A549 (cell line): ENCODE results near the gene MRGPRD. TPM values are rescaled to one million over a fixed set of nuclear protein-coding genes. Genes with fewer than 3 reads are reported as not detected.

ENCODE experiments used
- ATAC-seq, 2 experiments: fragments of 200-7000 bp in 1 of 2; fragments of >200 bp in 1 of 2; cut with Nextera tagmentation in 1 of 2; cut with Tn5 transposase in 1 of 2; 3 replicates each; pipeline versions ENCODE4 v1.8.0 to v1.9.1; 2018 to 2020; ENCODE audit warnings: mild to moderate bottlenecking in 1 of 2, moderate library complexity in 1 of 2
- CTCF ChIA-PET: fragments of 300-600 bp; sonication (Branson Sonifier 250); formaldehyde crosslinking; extraction: SDS; loops from one replicate; lab custom pipeline; 2021; ENCODE audit warnings: antibody characterized with exemption, inconsistent platforms; lab: Yijun Ruan, JAX
- POLR2A ChIA-PET: fragments of 350-600 bp; formaldehyde crosslinking; extraction: SDS; loops from one replicate; lab custom pipeline; 2021; ENCODE audit warnings: antibody characterized with exemption, inconsistent platforms; lab: Yijun Ruan, JAX
- DNase-seq, 2 experiments: peaks; one replicate each; pipeline versions ENCODE4 v3.0.0 to v3.0.0-alpha.2; 2011 to 2016; ENCODE audit warnings: low read depth in 1 of 2, low spot score in 1 of 2
- FAIRE-seq: peaks from 2 replicates; lab custom pipeline; 2011; peaks lifted over from hg19 to GRCh38; lab: Jason Lieb, UNC
- H3K27ac ChIP-seq, 2 experiments: fragments of >200 bp; sonication (Bioruptor Twin); formaldehyde crosslinking; 3 replicates each; pipeline ENCODE4 v1.5.1; 2016 to 2017
- H3K4me1 ChIP-seq: fragments of >200 bp; sonication (Bioruptor Twin); formaldehyde crosslinking; 3 replicates; pipeline ENCODE4 v1.6.1; 2016
- H3K4me2 ChIP-seq: fragments of >200 bp; sonication (Bioruptor Twin); formaldehyde crosslinking; 3 replicates; pipeline ENCODE4 v1.6.1; 2016
- H3K4me3 ChIP-seq: fragments of >200 bp; sonication (Bioruptor Twin); formaldehyde crosslinking; 3 replicates; pipeline ENCODE4 v1.5.1; 2016
- H3K9me3 ChIP-seq: fragments of >200 bp; sonication (Bioruptor Twin); formaldehyde crosslinking; 3 replicates; pipeline ENCODE4 v1.6.1; 2016
- BHLHE40 ChIP-seq: IDR thresholded peaks from 2 replicates; pipeline ENCODE4 v1.6.1; 2012; ENCODE audit warnings: low read depth, low read length, inconsistent platforms
- CBX2 ChIP-seq: fragments of 200-600 bp; sonication (generic); IDR thresholded peaks from 2 replicates; pipeline ENCODE4 v1.6.1; 2016; ENCODE audit warnings: low read depth, mild to moderate bottlenecking, borderline replicate concordance
- CBX8 ChIP-seq: fragments of 200-600 bp; sonication (generic); IDR thresholded peaks from 2 replicates; pipeline ENCODE4 v1.6.1; 2016
- CEBPB ChIP-seq, 2 experiments: fragments of >200 bp in 1 of 2; sonication (Bioruptor Twin) in 1 of 2; formaldehyde crosslinking in 1 of 2; IDR thresholded peaks; 2 replicates each; pipeline ENCODE4 v1.6.1; 2012 to 2016
- CHD2 ChIP-seq: fragments of 150-350 bp; IDR thresholded peaks from 2 replicates; pipeline ENCODE4 v1.6.1; 2014; ENCODE audit warnings: low read length; ENCODE audit not compliant: partially characterized antibody
- EHF ChIP-seq: fragments of 250-450 bp; sonication (Bioruptor Pico); IDR thresholded peaks from 2 replicates; pipeline ENCODE4 v1.5.0; 2020; ENCODE audit warnings: mild to moderate bottlenecking
- EHMT2 ChIP-seq: fragments of 200-600 bp; sonication (generic); IDR thresholded peaks from 2 replicates; pipeline ENCODE4 v1.6.1; 2016; ENCODE audit warnings: antibody characterized with exemption, low read depth, mild to moderate bottlenecking, moderate library complexity
- ESRRA ChIP-seq: fragments of 150-350 bp; IDR thresholded peaks from 2 replicates; pipeline ENCODE4 v1.6.1; 2014; ENCODE audit warnings: mild to moderate bottlenecking, low read length, borderline replicate concordance
- FOSL2 ChIP-seq, 2 experiments: fragments of 450-650 bp in 1 of 2; fragments of >200 bp in 1 of 2; sonication (Bioruptor Twin) in 1 of 2; formaldehyde crosslinking; IDR thresholded peaks; 2 replicates each; pipeline versions ENCODE4 v1.5.0 to v1.6.1; 2016 to 2020; ENCODE audit warnings: mild to moderate bottlenecking in 1 of 2, moderate library complexity in 1 of 2
- FOXS1 ChIP-seq: fragments of 250-450 bp; sonication (Bioruptor Pico); IDR thresholded peaks from 2 replicates; pipeline ENCODE4 v1.5.0; 2020; ENCODE audit warnings: mild to moderate bottlenecking, moderate library complexity
- HOXA7 ChIP-seq: fragments of 250-450 bp; sonication (Bioruptor Pico); IDR thresholded peaks from 2 replicates; pipeline ENCODE4 v1.5.0; 2020; ENCODE audit warnings: mild to moderate bottlenecking, moderate library complexity
- HOXB13 ChIP-seq: fragments of 250-450 bp; sonication (Bioruptor Pico); IDR thresholded peaks from 2 replicates; pipeline ENCODE4 v1.5.0; 2020; ENCODE audit warnings: low read depth, mild to moderate bottlenecking, moderate library complexity
- KDM1A ChIP-seq: fragments of 200-600 bp; sonication (generic); IDR thresholded peaks from 2 replicates; pipeline ENCODE4 v1.6.1; 2016; ENCODE audit warnings: low read depth, mild to moderate bottlenecking
- MAZ ChIP-seq: fragments of 150-350 bp; IDR thresholded peaks from 2 replicates; pipeline ENCODE4 v1.6.1; 2014; ENCODE audit warnings: antibody characterized with exemption, low read depth, low read length, borderline replicate concordance
- MYC ChIP-seq: IDR thresholded peaks from 2 replicates; pipeline ENCODE4 v1.6.1; 2012; ENCODE audit warnings: mild to moderate bottlenecking, inconsistent platforms, low read length, improper control_type of control experiment, borderline replicate concordance
- PHF8 ChIP-seq: fragments of 200-600 bp; sonication (generic); IDR thresholded peaks from 2 replicates; pipeline ENCODE4 v1.6.1; 2016; ENCODE audit warnings: low read depth, mild to moderate bottlenecking, antibody characterized with exemption, moderate library complexity, borderline replicate concordance
- POLR2A ChIP-seq: IDR thresholded peaks from 2 replicates; pipeline ENCODE4 v1.6.1; 2012; ENCODE audit warnings: mild to moderate bottlenecking, low read length
- RCOR1 ChIP-seq: fragments of 150-350 bp; IDR thresholded peaks from 2 replicates; pipeline ENCODE4 v1.6.1; 2014; ENCODE audit warnings: antibody characterized with exemption, low read length, low read depth
- SMC3 ChIP-seq: fragments of >200 bp; sonication (Bioruptor Twin); formaldehyde crosslinking; IDR thresholded peaks from 3 replicates; pipeline ENCODE4 v1.6.1; 2018; ENCODE audit warnings: inconsistent platforms
- SREBF2 ChIP-seq: fragments of 450-650 bp; IDR thresholded peaks from 2 replicates; pipeline ENCODE4 v1.6.1; 2014; ENCODE audit warnings: mild to moderate bottlenecking, moderate library complexity
- TFCP2L1 ChIP-seq: fragments of 250-450 bp; sonication (Bioruptor Pico); IDR thresholded peaks from 2 replicates; pipeline ENCODE4 v1.5.0; 2021; ENCODE audit warnings: mild to moderate bottlenecking
- TP53 ChIP-seq: fragments of 250-450 bp; sonication (Bioruptor Pico); IDR thresholded peaks from 2 replicates; pipeline ENCODE4 v1.5.0; 2021; ENCODE audit warnings: mild to moderate bottlenecking, moderate library complexity
- WGBS: methylation state at CpG from one replicate; pipeline ENCODE4 v1.1.6; 2017; ENCODE audit errors: missing lambda C conversion rate; 5-methylcytosine and 5-hydroxymethylcytosine counted together
- polyA plus RNA-seq, 4 experiments: library from polyadenylated mRNA; depleted of rRNA in 3 of 4; stranded (reverse); fragments of >200 nt; fragmentation: RNase III in 1 of 4; extraction: RNeasy Plus Mini Kit Qiagen cat#74134 plus additional on column Dnase treatment in 1 of 4; gene quantifications; 2 replicates in 3 of 4; 3 replicates in 1 of 4; pipeline ENCODE4 v1.2.3, GENCODE V29; 2011 to 2017
- TF ChIP-seq, protein P1 (sequence below): IDR thresholded peaks from 2 replicates; pipeline ENCODE4 v1.6.1; 2012; ENCODE audit warnings: low read depth, borderline replicate concordance
- TF ChIP-seq, protein P2 (sequence below): fragments of >200 bp; sonication (Bioruptor Twin); formaldehyde crosslinking; IDR thresholded peaks from 3 replicates; pipeline ENCODE4 v1.5.1; 2016
- TF ChIP-seq, protein P3 (sequence below): IDR thresholded peaks from 2 replicates; pipeline ENCODE4 v1.6.1; 2012

Gene MRGPRD
- polyA plus RNA-seq, 2 of the 4 experiments (the other 2 are of a cell fraction), result not detected

DNA sequence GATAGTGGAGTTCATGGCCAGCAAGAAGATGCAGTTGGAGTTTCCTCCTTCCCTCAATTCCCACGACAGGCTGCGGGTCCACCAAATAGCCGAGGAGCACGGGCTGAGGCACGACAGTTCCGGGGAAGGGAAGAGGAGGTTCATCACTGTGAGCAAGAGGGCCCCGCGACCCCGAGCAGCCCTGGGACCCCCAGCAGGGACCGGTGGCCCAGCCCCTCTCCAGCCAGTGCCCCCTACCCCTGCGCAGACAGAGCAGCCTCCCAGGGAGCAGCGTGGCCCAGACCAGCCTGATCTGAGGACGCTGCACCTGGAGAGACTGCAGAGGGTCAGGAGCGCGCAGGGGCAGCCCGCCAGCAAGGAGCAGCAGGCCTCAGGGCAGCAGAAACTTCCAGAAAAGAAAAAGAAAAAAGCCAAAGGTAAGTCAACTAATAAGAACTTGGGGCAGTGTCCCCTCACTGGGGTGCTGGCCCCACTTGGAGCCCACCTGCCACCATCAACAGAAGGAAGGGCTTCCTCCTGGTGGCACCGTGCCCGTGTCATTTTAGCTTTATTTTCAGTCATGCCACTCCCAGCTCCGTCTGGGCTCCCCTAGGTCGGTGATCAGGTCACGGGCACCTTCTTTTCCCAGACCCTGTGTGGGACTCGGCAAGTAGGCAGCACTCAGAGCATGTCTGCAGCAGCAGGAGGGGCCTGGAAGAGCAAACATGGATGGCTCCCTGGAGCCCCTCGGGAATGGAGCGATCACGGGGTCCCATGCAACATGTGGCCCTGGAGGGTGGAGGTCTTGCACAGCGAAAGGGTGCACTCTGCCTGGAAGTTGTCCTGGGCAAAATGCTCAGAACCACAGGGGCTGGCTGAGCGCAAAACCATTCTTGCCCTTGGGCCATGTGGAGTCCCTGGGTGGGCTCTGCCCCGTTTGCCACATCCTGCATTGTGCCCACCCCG, 43.8 kb downstream of the MRGPRD start:
- ChIA-PET POLR2A (no interaction called here), CTCF (interaction anchor here (0.6 kb wide), 1 partner anchor 33 kb away, joined by 4 read pairs; no protein-coding TSS in a partner anchor)
- H3K4me1 ChIP-seq, result no peaks in the 10 kb centered on the region
- H3K4me3 ChIP-seq, result no peak overlapping the region
- DNase-seq, result no peak
- FAIRE-seq, result no peak
- no peak overlapping the region for H3K27ac ChIP-seq
- no peak for TF ChIP-seq HOXA7 (CRISPR knock-in tag)
- no peak for TF ChIP-seq ESRRA
- TF ChIP-seq PHF8, result no peak
- no peak for TF ChIP-seq CBX8
- TF ChIP-seq BHLHE40, result no peak
- TF ChIP-seq, protein P1, sequence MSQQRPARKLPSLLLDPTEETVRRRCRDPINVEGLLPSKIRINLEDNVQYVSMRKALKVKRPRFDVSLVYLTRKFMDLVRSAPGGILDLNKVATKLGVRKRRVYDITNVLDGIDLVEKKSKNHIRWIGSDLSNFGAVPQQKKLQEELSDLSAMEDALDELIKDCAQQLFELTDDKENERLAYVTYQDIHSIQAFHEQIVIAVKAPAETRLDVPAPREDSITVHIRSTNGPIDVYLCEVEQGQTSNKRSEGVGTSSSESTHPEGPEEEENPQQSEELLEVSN, result no peak
- no peak for TF ChIP-seq POLR2A
- no peak for TF ChIP-seq CHD2
- no peak for TF ChIP-seq KDM1A
- TF ChIP-seq SMC3, result no peak
- no peak for TF ChIP-seq CBX2
- TF ChIP-seq MYC, result no peak
- no peak for TF ChIP-seq EHMT2
- TF ChIP-seq CEBPB (IDR thresholded peaks at IDR 0.05), result no peak
- TF ChIP-seq FOXS1, result no peak
- no peak for TF ChIP-seq EHF (CRISPR knock-in tag)
- no peak for TF ChIP-seq TFCP2L1 (CRISPR knock-in tag)
- TF ChIP-seq SREBF2, result no peak
- no peak for TF ChIP-seq TP53
- no peak for TF ChIP-seq RCOR1
- H3K4me2 ChIP-seq, result no peak overlapping the region
- no peak for ATAC-seq
- H3K9me3 ChIP-seq, result no peaks in the 10 kb centered on the region
- 93% methylated on average over 21 of the region's 29 CpGs for WGBS

DNA sequence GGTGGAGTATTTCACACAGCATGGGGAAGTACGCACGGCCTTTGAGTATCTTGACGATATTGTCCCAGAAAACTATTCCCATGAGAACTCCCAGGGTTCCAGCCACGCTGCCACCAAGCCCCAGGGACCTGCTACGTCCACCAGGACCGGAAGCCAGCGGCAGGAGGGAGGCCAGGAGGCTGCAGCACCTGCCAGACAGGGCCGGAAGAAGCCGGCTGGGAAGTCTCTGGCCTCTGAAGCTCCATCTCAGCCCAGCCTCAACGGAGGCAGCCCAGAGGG, 44.5 kb downstream of the MRGPRD start:
- DNase-seq (no peak), ATAC-seq (no peak), FAIRE-seq (no peak)
- H3K4me3 ChIP-seq, result no peak overlapping the region
- H3K27ac ChIP-seq, result no peak overlapping the region
- no peaks in the 10 kb centered on the region for H3K4me1 ChIP-seq
- ChIA-PET CTCF (no interaction called here), POLR2A (no interaction called here)
- TF ChIP-seq, protein P2, sequence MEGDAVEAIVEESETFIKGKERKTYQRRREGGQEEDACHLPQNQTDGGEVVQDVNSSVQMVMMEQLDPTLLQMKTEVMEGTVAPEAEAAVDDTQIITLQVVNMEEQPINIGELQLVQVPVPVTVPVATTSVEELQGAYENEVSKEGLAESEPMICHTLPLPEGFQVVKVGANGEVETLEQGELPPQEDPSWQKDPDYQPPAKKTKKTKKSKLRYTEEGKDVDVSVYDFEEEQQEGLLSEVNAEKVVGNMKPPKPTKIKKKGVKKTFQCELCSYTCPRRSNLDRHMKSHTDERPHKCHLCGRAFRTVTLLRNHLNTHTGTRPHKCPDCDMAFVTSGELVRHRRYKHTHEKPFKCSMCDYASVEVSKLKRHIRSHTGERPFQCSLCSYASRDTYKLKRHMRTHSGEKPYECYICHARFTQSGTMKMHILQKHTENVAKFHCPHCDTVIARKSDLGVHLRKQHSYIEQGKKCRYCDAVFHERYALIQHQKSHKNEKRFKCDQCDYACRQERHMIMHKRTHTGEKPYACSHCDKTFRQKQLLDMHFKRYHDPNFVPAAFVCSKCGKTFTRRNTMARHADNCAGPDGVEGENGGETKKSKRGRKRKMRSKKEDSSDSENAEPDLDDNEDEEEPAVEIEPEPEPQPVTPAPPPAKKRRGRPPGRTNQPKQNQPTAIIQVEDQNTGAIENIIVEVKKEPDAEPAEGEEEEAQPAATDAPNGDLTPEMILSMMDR, result no peak
- TF ChIP-seq MAZ (no peak), SMC3 (no peak), TFCP2L1 (CRISPR knock-in tag) (no peak), CBX2 (no peak), BHLHE40 (no peak), HOXB13 (CRISPR knock-in tag) (no peak), FOSL2 (IDR thresholded peaks at IDR 0.05) (no peak), FOSL2 (CRISPR knock-in tag; IDR thresholded peaks at IDR 0.05) (no peak)
- TF ChIP-seq, protein P3, sequence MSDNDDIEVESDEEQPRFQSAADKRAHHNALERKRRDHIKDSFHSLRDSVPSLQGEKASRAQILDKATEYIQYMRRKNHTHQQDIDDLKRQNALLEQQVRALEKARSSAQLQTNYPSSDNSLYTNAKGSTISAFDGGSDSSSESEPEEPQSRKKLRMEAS, result no peak
- WGBS, result 90% methylated on average over 10 of the region's 10 CpGs
- H3K4me2 ChIP-seq, result no peak overlapping the region
- no peaks in the 10 kb centered on the region for H3K9me3 ChIP-seq
